A673 (cell line): ENCODE measurements around the gene ZNF300.

Experiments
- CTCF ChIP-seq: fragments of 300-800, 200-600 bp; sonication (generic); conservative IDR thresholded peaks from 2 replicates; pipeline ENCODE4 v1.5.1; 2017; ENCODE audit warnings: low read depth, mild to moderate bottlenecking, antibody characterized with exemption, low read length, moderate library complexity, mixed read lengths
- EZH2 ChIP-seq: fragments of 200-600 bp; sonication (generic); IDR thresholded peaks from 2 replicates; pipeline ENCODE4 v1.6.1; 2017; ENCODE audit warnings: borderline replicate concordance, low read depth, mild to moderate bottlenecking, mixed read lengths, antibody characterized with exemption, low read length; ENCODE audit not compliant: poor library complexity, severe bottlenecking

GRCh38 chr5:150912312-150912814, 7.6 kb upstream of the ZNF300 start:
- TF ChIP-seq CTCF (no peak), EZH2 (no peak)
